Suppressor macrophage treated with lipopolysaccharide for 1 hour (primary cell): ENCODE results near the gene PRM2.
A peak's percentile ranks its signal among the peaks of the same experiment; 100 is the strongest.

Experiments used
- DNase-seq, 3 donors: peaks; one replicate each; pipeline ENCODE4 v3.0.0-alpha.2; 2020 to 2022

The PRM2 gene

GRCh38 chr16:11276143-11276895 is at the start of gene PRM2:
PRM2 (minus strand) TSS chr16:11276480; CDS start chr16:11276370, 110 bp downstream.
- no peak for DNase-seq

- DNase-seq = peak; percentile 50 to 82 (median 63)
These were observed 49.3 kb upstream of the PRM2 start for GRCh38 chr16:11325404-11326083.

GRCh38 chr16:11323551-11324336 is 47.5 kb upstream of the PRM2 start:
- DNase-seq = no peak

- DNase-seq = no peak
These were observed 46.5 kb upstream of the PRM2 start for GRCh38 chr16:11322823-11323222.

- DNase-seq = no peak
These were observed 45.4 kb upstream of the PRM2 start for GRCh38 chr16:11321662-11322061.

- DNase-seq = no peak
These were observed 43.9 kb upstream of the PRM2 start for GRCh38 chr16:11320170-11320569.

GRCh38 chr16:11319529-11320146 is 43.4 kb upstream of the PRM2 start:
- DNase-seq = peak in 1 of 3 donors; percentile 23

GRCh38 chr16:11318817-11319216 is 42.5 kb upstream of the PRM2 start:
- DNase-seq = no peak

GRCh38 chr16:11316331-11317015 is 40.2 kb upstream of the PRM2 start:
- DNase-seq = no peak

GRCh38 chr16:11315510-11315909 is 39.2 kb upstream of the PRM2 start:
- no peak for DNase-seq

GRCh38 chr16:11314309-11314894 is 38.1 kb upstream of the PRM2 start:
- no peak for DNase-seq

- DNase-seq = no peak
These were observed 37.4 kb upstream of the PRM2 start for GRCh38 chr16:11313493-11314308.

GRCh38 chr16:11312718-11313492 is 36.6 kb upstream of the PRM2 start:
- DNase-seq = peak; percentile 12 to 48 (median 40)

- DNase-seq = peak; percentile 26 to 46 (median 37)
These were observed 34.8 kb upstream of the PRM2 start for GRCh38 chr16:11310997-11311561.

GRCh38 chr16:11310634-11310977 is 34.3 kb upstream of the PRM2 start:
- no peak for DNase-seq

- DNase-seq = no peak
These were observed 33.8 kb upstream of the PRM2 start for GRCh38 chr16:11309895-11310633.

- no peak for DNase-seq
These were observed 32.4 kb upstream of the PRM2 start for GRCh38 chr16:11308493-11309283.
